ENCODE measurements around the gene MAP3K6.

- TF ChIP-seq CTCF (IDR thresholded peaks at IDR 0.05) (no peak), POLR2A (IDR thresholded peaks at IDR 0.05) (no peak)
These were observed 15.4 kb upstream of the MAP3K6 start for GRCh38 chr1:27381969-27382762.

All from testis (tissue), 2 donors.